Keratinocyte (primary cell): Measurements from ENCODE around the gene DCAF15. TPM values are rescaled to one million over a fixed set of nuclear protein-coding genes. Genes with fewer than 3 reads are reported as not detected.

Experiments
- DNase-seq: peaks from one replicate; pipeline ENCODE4 v3.0.0-alpha.2; 2011; ENCODE audit warnings: low read depth, missing footprints, low spot score
- FAIRE-seq: peaks from 2 replicates; lab custom pipeline; 2011; peaks lifted over from hg19 to GRCh38; lab: Jason Lieb, UNC
- H2AFZ ChIP-seq: 2 replicates; pipeline ENCODE4 v1.6.0; 2012; ENCODE audit warnings: low read length, control low read depth, inconsistent platforms; ENCODE audit not compliant: control insufficient read depth
- H3K27ac ChIP-seq: 2 replicates; pipeline ENCODE4 v1.5.1; 2011; ENCODE audit warnings: low read length; ENCODE audit not compliant: control insufficient read depth, insufficient read depth
- H3K27me3 ChIP-seq: 3 replicates; pipeline ENCODE4 v1.6.0; 2011; ENCODE audit warnings: low read length; ENCODE audit not compliant: control insufficient read depth, insufficient read depth; ENCODE audit errors: extremely low read depth
- H3K36me3 ChIP-seq, 2 experiments: 2 replicates in 1 of 2; 3 replicates in 1 of 2; pipeline ENCODE4 v1.5.1; 2011; ENCODE audit warnings: low read length in 2 of 2, mild to moderate bottlenecking in 1 of 2; ENCODE audit not compliant: control insufficient read depth in 2 of 2, insufficient read depth in 2 of 2; ENCODE audit errors: extremely low read depth in 1 of 2
- H3K4me1 ChIP-seq: 3 replicates; pipeline ENCODE4 v1.5.1; 2011; ENCODE audit warnings: low read length; ENCODE audit not compliant: control insufficient read depth, insufficient read depth; ENCODE audit errors: extremely low read depth
- H3K4me2 ChIP-seq: 3 replicates; pipeline ENCODE4 v1.6.0; 2011; ENCODE audit warnings: low read depth, low read length; ENCODE audit not compliant: control insufficient read depth, insufficient read depth; ENCODE audit errors: extremely low read depth
- H3K4me3 ChIP-seq, 3 experiments: fragments of 200-600 bp in 1 of 3; sonication (generic) in 1 of 3; 2 replicates in 2 of 3; 3 replicates in 1 of 3; pipeline ENCODE4 v1.5.1; 2011 to 2016; ENCODE audit warnings: low read length in 3 of 3, mild to moderate bottlenecking in 3 of 3, control low read depth in 2 of 3, inconsistent platforms in 1 of 3, low read depth in 1 of 3, mixed read lengths in 1 of 3, mixed run types in 1 of 3, moderate library complexity in 1 of 3; ENCODE audit not compliant: control insufficient read depth in 2 of 3, insufficient read depth in 2 of 3; ENCODE audit errors: extremely low read depth in 1 of 3
- H3K79me2 ChIP-seq: 2 replicates; pipeline ENCODE4 v1.6.0; 2012; ENCODE audit warnings: low read length; ENCODE audit not compliant: control insufficient read depth, insufficient read depth
- H3K9ac ChIP-seq: 3 replicates; pipeline ENCODE4 v1.6.0; 2011; ENCODE audit warnings: low read length; ENCODE audit not compliant: control insufficient read depth, insufficient read depth; ENCODE audit errors: extremely low read depth
- H3K9me1 ChIP-seq: 3 replicates; pipeline ENCODE4 v1.6.0; 2011; ENCODE audit warnings: low read length; ENCODE audit not compliant: control insufficient read depth, insufficient read depth; ENCODE audit errors: extremely low read depth
- H3K9me3 ChIP-seq: 2 replicates; pipeline ENCODE4 v1.5.1; 2012; ENCODE audit warnings: low read depth, low read length; ENCODE audit not compliant: control insufficient read depth
- H4K20me1 ChIP-seq: 3 replicates; pipeline ENCODE4 v1.6.0; 2011; ENCODE audit warnings: low read length; ENCODE audit not compliant: control insufficient read depth, insufficient read depth; ENCODE audit errors: extremely low read depth
- EZH2 ChIP-seq: IDR thresholded peaks from one replicate; pipeline ENCODE4 v1.6.1; 2012; ENCODE audit warnings: inconsistent platforms, mild to moderate bottlenecking, low read length, moderate library complexity
- dilution Hi-C: fragments of 300-500 bp; cut with MboI; formaldehyde crosslinking; loops from one replicate; pipeline ENCODE4 v1.7.0; 2020; ENCODE audit warnings: low sequenced_read_pairs; ENCODE audit not compliant: extremely low pct_ligation_motif_present
- polyA plus RNA-seq, 5 experiments: library from polyadenylated mRNA; depleted of rRNA in 3 of 5; stranded (reverse) in 3 of 5; stranded (forward) in 1 of 5; unstranded in 1 of 5; fragments of >200 nt; gene quantifications; 1 replicate in 1 of 5; 2 replicates in 3 of 5; 3 replicates in 1 of 5; pipeline versions ENCODE4 v1.2.1 to v1.2.3, GENCODE V29; 2011 to 2012; ENCODE audit warnings: missing spikeins in 2 of 5, low read depth in 1 of 5, low replicate concordance in 1 of 5
- TF ChIP-seq, protein P1 (sequence below), 3 experiments: IDR thresholded peaks in 1 of 3; conservative IDR thresholded peaks in 1 of 3; optimal IDR thresholded peaks in 1 of 3; 2 replicates in 2 of 3; 3 replicates in 1 of 3; pipeline versions ENCODE3 to v1.5.1; 2011; ENCODE audit warnings: low read length in 3 of 3, mild to moderate bottlenecking in 3 of 3, moderate library complexity in 2 of 3, control low read depth in 1 of 3, inconsistent platforms in 1 of 3; ENCODE audit not compliant: insufficient read depth in 2 of 3; ENCODE audit errors: extremely low read depth in 1 of 3

DCAF15 gene
- polyA plus RNA-seq, 1 donor (not counting 4 experiments of a cell fraction or from before 2014, with no cell fraction given): 15.1 TPM

DNA sequence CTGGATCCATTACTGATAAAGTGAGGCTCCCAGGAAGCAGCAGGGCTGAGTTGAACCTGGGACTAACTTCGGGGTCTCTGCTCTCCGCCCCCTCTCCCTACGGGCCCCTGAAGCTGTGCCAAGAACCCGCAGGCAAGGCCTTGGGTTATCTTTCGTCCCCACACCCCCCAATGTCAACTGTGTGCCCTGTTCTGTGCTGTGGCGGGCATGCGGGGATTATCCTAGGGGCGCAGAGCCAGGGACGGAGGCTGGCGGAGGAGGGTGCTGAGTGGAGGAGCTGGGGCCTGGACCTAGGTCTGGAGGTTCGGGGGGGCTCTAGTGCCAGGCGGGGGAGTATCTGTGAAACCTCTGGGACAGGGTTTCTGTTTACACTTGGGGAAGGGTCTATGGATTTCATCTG lies 27.4 kb downstream of the DCAF15 start:
- H3K27me3 ChIP-seq: no peaks in the 10 kb centered on the region
- no peak overlapping the region for H3K4me2 ChIP-seq
- H3K79me2 ChIP-seq: no peaks in the 10 kb centered on the region
- no peaks in the 10 kb centered on the region for H3K9me1 ChIP-seq
- H3K9ac ChIP-seq: no peak overlapping the region
- dilution Hi-C loops: no loop called here
- no peaks in the 10 kb centered on the region for H3K9me3 ChIP-seq
- H3K27ac ChIP-seq: no peak overlapping the region
- H2AFZ ChIP-seq: no peak overlapping the region
- no peak overlapping the region for H3K4me3 ChIP-seq
- TF ChIP-seq, protein P1, sequence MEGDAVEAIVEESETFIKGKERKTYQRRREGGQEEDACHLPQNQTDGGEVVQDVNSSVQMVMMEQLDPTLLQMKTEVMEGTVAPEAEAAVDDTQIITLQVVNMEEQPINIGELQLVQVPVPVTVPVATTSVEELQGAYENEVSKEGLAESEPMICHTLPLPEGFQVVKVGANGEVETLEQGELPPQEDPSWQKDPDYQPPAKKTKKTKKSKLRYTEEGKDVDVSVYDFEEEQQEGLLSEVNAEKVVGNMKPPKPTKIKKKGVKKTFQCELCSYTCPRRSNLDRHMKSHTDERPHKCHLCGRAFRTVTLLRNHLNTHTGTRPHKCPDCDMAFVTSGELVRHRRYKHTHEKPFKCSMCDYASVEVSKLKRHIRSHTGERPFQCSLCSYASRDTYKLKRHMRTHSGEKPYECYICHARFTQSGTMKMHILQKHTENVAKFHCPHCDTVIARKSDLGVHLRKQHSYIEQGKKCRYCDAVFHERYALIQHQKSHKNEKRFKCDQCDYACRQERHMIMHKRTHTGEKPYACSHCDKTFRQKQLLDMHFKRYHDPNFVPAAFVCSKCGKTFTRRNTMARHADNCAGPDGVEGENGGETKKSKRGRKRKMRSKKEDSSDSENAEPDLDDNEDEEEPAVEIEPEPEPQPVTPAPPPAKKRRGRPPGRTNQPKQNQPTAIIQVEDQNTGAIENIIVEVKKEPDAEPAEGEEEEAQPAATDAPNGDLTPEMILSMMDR (optimal IDR thresholded peaks at IDR 0.05 in 1 of 3, IDR thresholded peaks at IDR 0.05 in 1 of 3, conservative IDR thresholded peaks at IDR 0.05 in 1 of 3; ENCODE audit: extremely low read depth in 1 of 3, insufficient read depth in 2 of 3, low read length in 3 of 3): no peak
- TF ChIP-seq EZH2: no peak
- FAIRE-seq (no peak), DNase-seq (no peak)
- H3K36me3 ChIP-seq: peaks cover 5 to 12% of the 10 kb centered on the region in 2 experiments
- peaks cover 2% of the 10 kb centered on the region for H3K4me1 ChIP-seq
- H4K20me1 ChIP-seq: no peaks in the 10 kb centered on the region

DNA sequence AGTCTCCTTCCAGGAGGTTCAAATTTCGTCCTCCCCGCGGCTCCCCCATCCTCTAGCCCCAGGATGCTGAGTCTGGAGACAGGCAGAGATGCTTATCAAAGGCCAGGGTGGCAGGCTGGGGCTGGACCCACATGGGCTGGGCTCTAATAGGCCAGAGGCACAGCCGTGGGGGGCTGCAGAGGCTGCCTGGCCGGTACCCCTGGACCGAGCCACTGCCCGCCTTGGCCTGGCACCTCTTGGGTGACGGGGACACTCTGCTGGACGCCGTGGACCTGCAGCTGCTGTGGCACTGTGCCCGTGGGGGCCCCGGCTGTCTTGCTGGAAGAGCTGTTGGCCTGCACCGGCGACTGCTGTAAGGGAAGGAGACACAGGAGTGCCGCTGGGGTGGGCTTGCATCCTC lies 28.0 kb downstream of the DCAF15 start:
- no peak for FAIRE-seq
- Histone ChIP-seq H2AFZ (no peak overlapping the region), H3K4me3 (no peak overlapping the region), H3K36me3 (peaks cover 5 to 12% of the 10 kb centered on the region in 2 experiments), H3K79me2 (no peaks in the 10 kb centered on the region), H3K9me1 (no peaks in the 10 kb centered on the region), H3K27me3 (no peaks in the 10 kb centered on the region), H3K9me3 (no peaks in the 10 kb centered on the region), H3K27ac (no peak overlapping the region), H3K4me2 (no peak overlapping the region), H3K9ac (no peak overlapping the region), H3K4me1 (peaks cover 2% of the 10 kb centered on the region), H4K20me1 (no peaks in the 10 kb centered on the region)
- dilution Hi-C loops: no loop called here
- TF ChIP-seq, protein P1 (optimal IDR thresholded peaks at IDR 0.05 in 1 of 3, IDR thresholded peaks at IDR 0.05 in 1 of 3, conservative IDR thresholded peaks at IDR 0.05 in 1 of 3; ENCODE audit: extremely low read depth in 1 of 3, insufficient read depth in 2 of 3, low read length in 3 of 3): no peak
- no peak for TF ChIP-seq EZH2
- no peak for DNase-seq
